T-helper 1 cell treated with Interleukin-12 subunit alpha and Interleukin-12 subunit beta and Interleukin-4 antibody, amounts not matched to agents 30 μg/mL and 1 μg/mL, for 36 hours (primary cell): ENCODE measurements around the gene PDLIM5.

Source experiments
- H3K27ac Mint-ChIP-seq: one replicate; pipeline ENCODE4 v1.8.0; 2021; ENCODE audit warnings: mild to moderate bottlenecking, mixed read lengths
- H3K27me3 Mint-ChIP-seq: one replicate; pipeline ENCODE4 v1.8.0; 2021; ENCODE audit warnings: low read depth, mixed read lengths
- H3K36me3 Mint-ChIP-seq: one replicate; pipeline ENCODE4 v1.8.0; 2021; ENCODE audit warnings: low read depth, mixed read lengths
- H3K4me1 Mint-ChIP-seq: one replicate; pipeline ENCODE4 v1.8.0; 2021; ENCODE audit warnings: low read depth, mixed read lengths
- H3K4me3 Mint-ChIP-seq: one replicate; pipeline ENCODE4 v1.8.0; 2021; ENCODE audit warnings: mild to moderate bottlenecking, moderate library complexity, mixed read lengths
- H3K9me3 Mint-ChIP-seq: one replicate; pipeline ENCODE4 v1.8.0; 2021; ENCODE audit warnings: mixed read lengths

The PDLIM5 gene

DNA sequence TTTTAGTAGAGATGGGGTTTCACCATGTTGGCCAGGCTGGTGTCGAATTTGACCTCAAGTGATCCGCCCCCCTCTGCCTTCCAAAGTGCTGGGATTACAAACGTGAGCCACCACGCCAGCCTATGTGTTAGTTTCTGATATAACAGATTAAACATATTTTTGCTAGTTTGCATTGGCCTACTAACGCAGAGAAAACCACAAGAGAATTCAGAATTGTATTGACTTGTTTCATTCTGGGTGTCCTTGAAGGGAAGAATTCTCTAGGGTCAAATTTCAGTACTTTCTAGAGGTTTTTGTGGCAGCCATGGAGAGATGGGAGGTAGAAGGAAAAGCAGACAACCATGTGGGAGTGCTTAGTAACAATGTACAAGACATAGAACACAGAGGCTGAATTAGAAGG lies 259.9 kb downstream of the PDLIM5 start:
- H3K27ac Mint-ChIP-seq = no peak overlapping the region
- no peaks in the 10 kb centered on the region for H3K36me3 Mint-ChIP-seq
- no peak overlapping the region for H3K4me3 Mint-ChIP-seq
- H3K4me1 Mint-ChIP-seq = no peaks in the 10 kb centered on the region
- H3K9me3 Mint-ChIP-seq = no peaks in the 10 kb centered on the region
- H3K27me3 Mint-ChIP-seq = no peaks in the 10 kb centered on the region

GRCh38 chr4:94714365-94715160 lies 262.8 kb downstream of the PDLIM5 start:
- Mint-ChIP-seq H3K4me1 (no peaks in the 10 kb centered on the region), H3K27ac (no peak overlapping the region), H3K27me3 (no peaks in the 10 kb centered on the region), H3K4me3 (no peak overlapping the region), H3K36me3 (no peaks in the 10 kb centered on the region), H3K9me3 (no peaks in the 10 kb centered on the region)

DNA sequence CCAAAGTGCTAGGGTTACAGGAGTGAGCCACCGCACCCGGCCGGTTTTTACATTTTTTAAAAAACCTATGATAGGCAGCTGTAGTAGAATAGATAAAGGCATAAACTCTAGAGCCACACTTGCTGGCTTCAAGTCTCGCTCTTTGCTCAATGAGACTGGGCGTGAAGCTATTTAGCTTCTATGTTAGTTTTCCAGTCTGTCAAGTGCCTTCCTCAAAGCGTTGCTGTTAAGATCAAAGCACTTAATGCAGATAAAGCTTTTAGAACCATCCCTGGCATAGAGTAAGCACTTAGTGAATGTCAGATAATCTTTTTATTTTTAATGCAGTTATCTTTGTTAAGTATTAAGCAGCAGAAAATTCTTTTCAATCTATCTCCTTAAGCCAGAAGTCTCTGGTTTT lies 264.0 kb downstream of the PDLIM5 start:
- Mint-ChIP-seq H3K4me3 (no peak overlapping the region), H3K27me3 (no peaks in the 10 kb centered on the region), H3K36me3 (no peaks in the 10 kb centered on the region), H3K4me1 (no peaks in the 10 kb centered on the region), H3K27ac (no peak overlapping the region), H3K9me3 (no peaks in the 10 kb centered on the region)
